K562 (cell line): Measurements from ENCODE around the gene RAX. TPM values are rescaled to one million over a fixed set of nuclear protein-coding genes. Genes with fewer than 3 reads are reported as not detected.

Experiments used
- ATAC-seq: fragments of 200-7000 bp; cut with Tn5 transposase; 3 replicates; pipeline ENCODE4 v1.9.1; 2020; ENCODE audit warnings: moderate library complexity
- BruUV-seq: library from RNA; stranded (reverse); fragments of 400-500 nt; replicated peaks from 2 replicates; lab custom pipeline; 2021; lab: Mats Ljungman, UMichigan
- CTCF ChIA-PET: fragments of 300-600 bp; formaldehyde crosslinking; extraction: SDS; loops from one replicate; lab custom pipeline; 2021; ENCODE audit warnings: low intra/inter-chr PET ratio; lab: Yijun Ruan, JAX
- POLR2A ChIA-PET: fragments of 300-600, 350-650 bp; sonication (Branson Sonifier 250); formaldehyde crosslinking; extraction: SDS; loops from one replicate; lab custom pipeline; 2021; ENCODE audit warnings: antibody characterized with exemption, inconsistent platforms; lab: Yijun Ruan, JAX
- DNase-seq, 4 experiments: peaks; one replicate each; pipeline versions ENCODE4 v3.0.0 to v3.0.0-alpha.2; 2011 to 2018; ENCODE audit warnings: low spot score in 3 of 4, mixed read lengths in 3 of 4; ENCODE audit errors: extremely low read depth in 1 of 4
- FAIRE-seq: peaks from 2 replicates; lab custom pipeline; 2011; peaks lifted over from hg19 to GRCh38; lab: Jason Lieb, UNC
- H2AFZ ChIP-seq: 2 replicates; pipeline ENCODE4 v1.6.0; 2011; ENCODE audit warnings: low read depth, low read length, control low read depth, inconsistent platforms
- H3K27ac ChIP-seq: fragments of 200-600 bp; 3 replicates; pipeline ENCODE4 v1.8.0; 2011; ENCODE audit warnings: low read depth, mild to moderate bottlenecking, control low read depth, inconsistent platforms, low read length, moderate library complexity, mixed read lengths; ENCODE audit errors: extremely low read depth
- H3K27me3 ChIP-seq, 2 experiments: fragments of 300-600 bp in 1 of 2; 2 replicates in 1 of 2; 3 replicates in 1 of 2; pipeline versions ENCODE4 v1.6.0 to v1.8.0; 2011; ENCODE audit warnings: inconsistent platforms in 2 of 2, low read length in 2 of 2, mild to moderate bottlenecking in 1 of 2, mixed read lengths in 1 of 2, moderate library complexity in 1 of 2; ENCODE audit not compliant: control insufficient read depth in 2 of 2, insufficient read depth in 2 of 2
- H3K36me3 ChIP-seq: fragments of 300-600 bp; 3 replicates; pipeline ENCODE4 v1.8.0; 2011; ENCODE audit warnings: mild to moderate bottlenecking, low read length, inconsistent platforms; ENCODE audit not compliant: control insufficient read depth, insufficient read depth
- H3K4me1 ChIP-seq, 2 experiments: fragments of 200-600 bp in 1 of 2; replicated peaks in 1 of 2; 2 replicates in 1 of 2; 3 replicates in 1 of 2; pipeline versions ENCODE4 v1.5.1 to v1.8.0; 2011; ENCODE audit warnings: inconsistent platforms in 2 of 2, low read length in 2 of 2, mild to moderate bottlenecking in 1 of 2, mixed read lengths in 1 of 2, moderate library complexity in 1 of 2; ENCODE audit not compliant: control insufficient read depth in 2 of 2, insufficient read depth in 2 of 2
- H3K4me2 ChIP-seq: 2 replicates; pipeline ENCODE4 v1.6.1; 2011; ENCODE audit warnings: low read length, control low read depth, inconsistent platforms, mixed read lengths; ENCODE audit not compliant: insufficient read depth
- H3K4me3 ChIP-seq: fragments of 200-600 bp; sonication (generic), shearing (Covaris generic); 2 replicates; pipeline ENCODE4 v1.5.1; 2016; ENCODE audit warnings: control low read depth, inconsistent platforms
- H3K79me2 ChIP-seq: fragments of 200-600 bp; 3 replicates; pipeline ENCODE4 v1.8.0; 2011; ENCODE audit warnings: low read length, inconsistent platforms; ENCODE audit not compliant: control insufficient read depth, insufficient read depth
- H3K9ac ChIP-seq, 2 experiments: 2 replicates each; pipeline versions ENCODE4 v1.6.0 to v1.6.1; 2011; ENCODE audit warnings: low read depth in 2 of 2, low read length in 2 of 2, control low read depth in 1 of 2, inconsistent platforms in 1 of 2, mild to moderate bottlenecking in 1 of 2, mixed read lengths in 1 of 2; ENCODE audit not compliant: insufficient read depth in 1 of 2
- H3K9me1 ChIP-seq: one replicate; pipeline ENCODE4 v1.6.0; 2011; ENCODE audit warnings: inconsistent platforms, mild to moderate bottlenecking, low read length, moderate library complexity; ENCODE audit not compliant: control insufficient read depth, insufficient read depth
- H3K9me3 ChIP-seq: replicated peaks from 2 replicates; pipeline ENCODE4 v1.5.1; 2011; ENCODE audit warnings: low read depth, low read length, inconsistent platforms; ENCODE audit not compliant: control insufficient read depth, insufficient read depth
- H4K20me1 ChIP-seq: replicated peaks from 2 replicates; pipeline ENCODE4 v1.6.1; 2011; ENCODE audit warnings: low read length, inconsistent platforms, mixed read lengths; ENCODE audit not compliant: control insufficient read depth, insufficient read depth
- ADNP ChIP-seq: fragments of 200-800 bp; sonication (Bioruptor generic); IDR thresholded peaks from 2 replicates; pipeline ENCODE4 v1.6.1; 2016; ENCODE audit warnings: missing genetic modification characterization, missing compliant biosample characterization
- DEAF1 ChIP-seq: fragments of 450-650 bp; formaldehyde crosslinking; IDR thresholded peaks from 2 replicates; pipeline ENCODE4 v1.4.0; 2020; ENCODE audit warnings: mild to moderate bottlenecking, moderate library complexity
- GTF2F1 ChIP-seq: IDR thresholded peaks from 2 replicates; pipeline ENCODE4 v1.6.1; 2011; ENCODE audit warnings: low read depth, low read length, improper control_type of control experiment
- NELFE ChIP-seq: IDR thresholded peaks from 2 replicates; pipeline ENCODE4 v1.6.1; 2011; ENCODE audit warnings: mild to moderate bottlenecking; ENCODE audit not compliant: insufficient read depth, insufficient read length
- RBBP5 ChIP-seq: fragments of 200-600 bp; sonication (generic); IDR thresholded peaks from 2 replicates; pipeline ENCODE4 v1.6.1; 2012; ENCODE audit warnings: borderline replicate concordance, mild to moderate bottlenecking, low read length, control low read depth, inconsistent platforms; ENCODE audit not compliant: insufficient read depth, poor library complexity, severe bottlenecking
- TGIF2 ChIP-seq: sonication (generic); formaldehyde crosslinking; IDR thresholded peaks from 2 replicates; pipeline ENCODE4 v1.8.1; 2022; ENCODE audit warnings: mild to moderate bottlenecking, missing genetic modification reagents, moderate library complexity
- ZNF324 ChIP-seq: fragments of 250-450 bp; sonication (Bioruptor Pico); IDR thresholded peaks from 2 replicates; pipeline ENCODE4 v1.4.0; 2020; ENCODE audit warnings: mild to moderate bottlenecking
- ZNF347 ChIP-seq: fragments of 450-650 bp; formaldehyde crosslinking; IDR thresholded peaks from 2 replicates; pipeline ENCODE4 v1.4.0; 2020; ENCODE audit warnings: low read depth, mild to moderate bottlenecking, moderate library complexity
- WGBS: fragments of 100-300 bp; shearing (Covaris generic); methylation state at CpG from one replicate; pipeline ENCODE4 v1.1.6; 2016; ENCODE audit warnings: low coverage, mixed read lengths; ENCODE audit not compliant: insufficient coverage; ENCODE audit errors: missing lambda C conversion rate; 5-methylcytosine and 5-hydroxymethylcytosine counted together
- in situ Hi-C: fragments of 300-500 bp; cut with MboI; formaldehyde crosslinking; loops from 4 replicates; pipeline ENCODE4 v1.15.0; 2018; ENCODE audit warnings: inconsistent platforms, mixed read lengths
- intact Hi-C: fragments of 100-400 bp; cut with micrococcal nuclease; formaldehyde crosslinking; loops from 2 replicates; pipeline ENCODE4 v1.14.2; 2022
- polyA plus RNA-seq, 8 experiments: library from polyadenylated mRNA; depleted of rRNA in 4 of 8; stranded (reverse) in 5 of 8; unstranded in 3 of 8; fragments of >200 nt; fragmentation: Nextera tagmentation in 2 of 8; fragmentation: Illumina TruSeq in 1 of 8; extraction: Ambion mirVana in 2 of 8; extraction: Trizol in 1 of 8; gene quantifications; 2 replicates each; pipeline versions ENCODE4 v1.2.1 to v1.2.3, GENCODE V29; 2011 to 2014; ENCODE audit warnings: inconsistent platforms in 1 of 8, missing spikeins in 1 of 8
- total RNA-seq, 7 experiments: library from RNA; depleted of rRNA in 6 of 7; stranded (reverse); fragments of >200 nt in 6 of 7; fragmentation: Illumina TruSeq in 2 of 7; extraction: Trizol in 2 of 7; gene quantifications; 2 replicates each; pipeline versions ENCODE4 v1.2.1 to v1.2.3, GENCODE V29; 2011 to 2021; ENCODE audit warnings: low replicate concordance in 1 of 7
- TF ChIP-seq, protein P1 (sequence below): fragments of 250-450 bp; sonication (Bioruptor Pico); IDR thresholded peaks from 2 replicates; pipeline ENCODE4 v1.5.0; 2021; ENCODE audit warnings: mild to moderate bottlenecking, moderate library complexity

The RAX gene
- total and polyA plus RNA-seq, 9 of the 15 experiments (the other 6 are each of a cell fraction or from before 2014, with no cell fraction given): not detected

- TF ChIP-seq, protein P1, sequence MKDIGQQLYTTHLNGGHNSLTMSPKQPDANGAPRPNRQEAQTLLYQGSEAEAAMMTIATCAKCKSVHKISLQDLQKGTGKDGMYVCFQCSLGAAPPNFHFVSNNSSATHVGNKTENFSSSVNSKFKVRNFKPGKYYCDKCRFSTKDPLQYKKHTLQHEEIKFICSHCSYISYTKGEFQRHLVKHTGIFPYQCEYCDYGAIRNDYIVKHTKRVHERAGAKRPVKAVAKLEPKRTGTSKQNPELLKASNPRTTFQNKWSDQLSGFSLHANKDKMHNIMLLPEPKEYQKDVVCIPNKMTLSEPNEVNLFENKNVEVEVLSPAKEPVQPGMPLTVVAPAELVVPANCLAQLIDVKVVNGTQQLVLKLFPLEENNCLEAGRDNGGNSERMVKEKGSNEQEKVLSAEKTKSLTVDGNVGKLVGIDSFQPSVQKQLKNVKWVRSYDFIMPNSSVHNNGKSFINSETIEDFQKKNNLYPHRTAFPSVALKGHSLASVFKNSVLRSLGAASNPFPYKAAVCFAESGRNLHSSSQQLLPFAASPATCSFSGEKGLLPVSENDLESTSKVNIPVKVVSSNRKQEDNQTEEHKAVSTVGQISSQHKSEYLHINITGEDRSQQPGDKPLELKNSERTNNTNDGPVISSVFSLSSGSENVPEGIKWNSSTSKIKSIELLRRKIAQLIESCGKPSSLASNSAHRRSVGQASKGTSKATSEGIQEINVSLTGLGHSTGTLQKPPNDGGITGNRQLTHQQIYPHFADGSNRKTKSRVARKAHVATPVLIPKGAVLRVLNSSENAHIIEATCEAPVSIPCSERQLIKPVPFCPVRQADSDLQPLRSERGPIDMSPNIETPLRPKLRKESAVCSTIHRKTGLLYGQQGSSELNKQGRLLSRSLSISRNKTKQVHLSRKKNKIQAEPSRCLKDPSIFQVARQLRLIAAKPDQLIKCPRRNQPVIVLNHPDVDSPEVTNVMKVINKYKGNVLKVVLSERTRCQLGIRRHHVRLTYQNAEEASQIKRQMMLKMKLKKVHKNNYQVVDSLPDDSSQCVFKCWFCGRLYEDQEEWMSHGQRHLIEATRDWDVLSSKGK (CRISPR knock-in tag): no peak
- no peak for TF ChIP-seq TGIF2 (CRISPR knock-in tag)
- TF ChIP-seq RBBP5: no peak
- TF ChIP-seq ZNF324 (CRISPR knock-in tag): no peak
- TF ChIP-seq ADNP (tag): no peak
- TF ChIP-seq ZNF347 (CRISPR knock-in tag): no peak
Observed at GRCh38 chr18:59303006-59303405, 29.8 kb upstream of the RAX start (continued).

- 0% methylated on average over 4 of the region's 4 CpGs for WGBS
- Histone ChIP-seq H3K9me1 (no peaks in the 10 kb centered on the region), H3K4me3 (no peak overlapping the region), H3K79me2 (no peaks in the 10 kb centered on the region), H3K9ac (no peak overlapping the region), H3K4me2 (no peak overlapping the region), H3K36me3 (no peaks in the 10 kb centered on the region), H3K27me3 (peaks cover 3 to 38% of the 10 kb centered on the region in 2 experiments; a peak in 4 of 5 replicates), H2AFZ (no peak overlapping the region), H3K9me3 (no peaks in the 10 kb centered on the region), H3K27ac (no peak overlapping the region), H3K4me1 (no peaks in the 10 kb centered on the region), H4K20me1 (no peaks in the 10 kb centered on the region)
- FAIRE-seq (no peak), DNase-seq (no peak), ATAC-seq (no peak)
- TF ChIP-seq GTF2F1: no peak
- no peak for TF ChIP-seq DEAF1 (CRISPR knock-in tag)
- no peak for TF ChIP-seq NELFE
- ChIA-PET POLR2A (no interaction called here), CTCF (no interaction called here)
- intact Hi-C loops (no loop called here), in situ Hi-C loops (no loop called here)
- BruUV-seq: no TSS peak
Observed at GRCh38 chr18:59301929-59302328, 28.7 kb upstream of the RAX start.
